ENCODE measurements around the gene GLYATL3. TPM values are rescaled to one million over a fixed set of nuclear protein-coding genes. Genes with fewer than 3 reads are reported as not detected.

The GLYATL3 gene
- total RNA-seq, 1 donor from 2014 or later, result not detected

DNA sequence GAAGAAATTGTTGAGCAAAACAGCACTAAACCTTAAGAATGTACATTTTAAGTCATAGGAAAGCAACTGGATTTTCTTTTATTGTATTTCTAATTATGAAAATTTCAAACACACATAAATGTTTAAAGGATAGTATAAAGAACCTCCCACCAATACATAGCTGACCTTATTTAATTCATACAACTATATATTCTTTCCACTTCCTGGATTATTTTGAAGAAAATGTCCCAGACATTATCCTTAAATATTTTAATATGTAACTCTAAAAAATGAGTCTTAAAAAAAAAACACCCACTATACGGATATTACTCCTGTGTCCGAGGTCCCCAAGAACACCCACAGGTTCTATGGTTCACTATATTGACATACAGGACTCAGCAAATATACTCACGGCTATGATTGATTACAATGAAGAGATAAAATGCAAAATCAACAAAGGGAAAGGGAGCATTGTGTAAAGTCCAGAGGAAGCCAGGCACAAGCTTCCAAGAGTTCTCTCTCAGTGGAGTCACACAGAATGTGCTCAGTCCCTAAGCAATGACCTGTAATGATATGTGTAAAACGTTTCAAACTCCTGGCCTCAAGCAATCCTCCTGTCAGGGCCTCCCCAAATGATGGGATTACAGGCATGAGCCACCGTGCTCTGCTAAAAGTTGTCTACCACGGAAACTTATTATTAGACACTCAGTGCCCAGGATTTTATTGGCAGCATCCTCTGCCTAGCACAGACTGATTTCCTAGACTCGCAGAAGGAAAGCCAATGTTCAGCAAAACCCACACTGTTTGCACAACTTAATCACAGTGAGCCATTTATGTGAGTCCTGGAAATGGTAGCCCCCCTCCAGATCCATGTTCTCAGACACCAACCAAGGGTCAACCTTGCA lies 23.2 kb downstream of the GLYATL3 start:
- Mint-ChIP-seq H3K4me1 (no peaks in the 10 kb centered on the region), H3K27me3 (no peaks in the 10 kb centered on the region), H3K27ac (no peak overlapping the region), H3K4me3 (no peak overlapping the region), H3K9me3 (no peaks in the 10 kb centered on the region), H3K36me3 (ENCODE audit: low read depth) (no peaks in the 10 kb centered on the region)
- no peak for DNase-seq
- intact Hi-C loops (cut with micrococcal nuclease), result no loop called here

DNA sequence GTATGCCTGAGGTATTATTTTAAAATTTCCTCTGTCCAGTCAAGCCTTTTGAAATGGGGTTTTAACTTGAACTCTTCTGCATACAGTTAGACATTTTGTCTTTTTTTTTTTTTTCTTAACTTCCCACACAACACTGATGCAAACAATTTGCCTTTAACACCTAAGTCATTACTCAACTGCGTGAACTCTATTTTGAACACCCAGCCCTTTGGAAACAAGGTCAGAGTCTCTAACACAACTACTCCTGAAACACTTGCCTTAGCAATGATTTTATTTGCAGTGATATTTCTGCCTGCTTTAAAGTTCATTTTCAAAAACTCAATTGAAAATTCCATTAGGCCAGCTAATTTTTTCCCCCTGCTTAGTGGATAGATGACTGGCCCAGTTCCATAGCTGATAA lies 24.2 kb downstream of the GLYATL3 start:
- no peak overlapping the region for H3K27ac Mint-ChIP-seq
- peaks cover under 1% of the 10 kb centered on the region for H3K27me3 Mint-ChIP-seq
- DNase-seq, result no peak
- no peaks in the 10 kb centered on the region for H3K36me3 Mint-ChIP-seq (ENCODE audit: low read depth)
- no peaks in the 10 kb centered on the region for H3K9me3 Mint-ChIP-seq
- intact Hi-C loops (cut with micrococcal nuclease), result no loop called here
- no peaks in the 10 kb centered on the region for H3K4me1 Mint-ChIP-seq
- no peak overlapping the region for H3K4me3 Mint-ChIP-seq

DNA sequence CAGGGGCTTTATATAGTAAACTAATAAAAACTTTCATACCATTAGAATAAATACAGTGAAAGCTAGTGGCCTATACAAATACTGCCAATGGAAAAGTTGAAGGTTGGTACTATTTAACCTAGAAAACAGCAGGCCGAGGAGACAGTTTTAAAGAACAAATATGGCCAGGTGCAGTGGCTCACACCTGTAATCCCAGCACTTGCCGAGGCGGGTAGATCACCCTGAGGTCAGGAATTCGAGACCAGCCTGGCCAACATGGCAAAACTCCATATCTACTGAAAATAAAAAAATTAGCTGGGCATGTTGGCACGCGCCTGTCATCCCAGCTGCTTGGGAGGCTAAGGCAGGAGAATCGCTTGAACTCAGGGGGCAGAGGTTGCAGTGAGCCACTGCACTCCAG lies 24.8 kb downstream of the GLYATL3 start:
- intact Hi-C loops (cut with micrococcal nuclease), result no loop called here
- H3K4me3 Mint-ChIP-seq, result no peak overlapping the region
- DNase-seq, result no peak
- peaks cover 3% of the 10 kb centered on the region for H3K27me3 Mint-ChIP-seq
- H3K4me1 Mint-ChIP-seq, result no peaks in the 10 kb centered on the region
- H3K27ac Mint-ChIP-seq, result no peak overlapping the region
- H3K36me3 Mint-ChIP-seq (ENCODE audit: low read depth), result no peaks in the 10 kb centered on the region
- H3K9me3 Mint-ChIP-seq, result no peaks in the 10 kb centered on the region

DNA sequence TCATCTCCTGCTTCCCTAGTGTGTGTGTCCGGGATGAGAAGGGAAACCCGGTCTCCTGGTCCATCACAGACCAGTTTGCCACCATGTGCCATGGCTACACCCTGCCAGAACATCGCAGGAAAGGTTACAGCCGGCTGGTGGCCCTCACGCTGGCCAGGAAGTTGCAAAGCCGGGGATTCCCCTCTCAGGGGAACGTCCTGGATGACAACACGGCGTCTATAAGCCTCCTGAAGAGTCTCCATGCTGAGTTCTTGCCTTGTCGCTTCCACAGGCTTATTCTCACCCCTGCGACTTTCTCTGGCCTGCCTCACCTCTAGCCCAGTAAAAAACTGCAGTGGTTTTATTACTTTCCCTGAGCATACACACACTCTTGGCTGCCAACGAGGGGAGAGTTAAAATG lies 26.9 kb downstream of the GLYATL3 start:
- no peaks in the 10 kb centered on the region for H3K9me3 Mint-ChIP-seq
- H3K27me3 Mint-ChIP-seq, result peaks cover 9% of the 10 kb centered on the region
- DNase-seq, result no peak
- no peak overlapping the region for H3K27ac Mint-ChIP-seq
- no peaks in the 10 kb centered on the region for H3K4me1 Mint-ChIP-seq
- intact Hi-C loops (cut with micrococcal nuclease), result no loop called here
- H3K4me3 Mint-ChIP-seq, result no peak overlapping the region
- no peaks in the 10 kb centered on the region for H3K36me3 Mint-ChIP-seq (ENCODE audit: low read depth)

DNA sequence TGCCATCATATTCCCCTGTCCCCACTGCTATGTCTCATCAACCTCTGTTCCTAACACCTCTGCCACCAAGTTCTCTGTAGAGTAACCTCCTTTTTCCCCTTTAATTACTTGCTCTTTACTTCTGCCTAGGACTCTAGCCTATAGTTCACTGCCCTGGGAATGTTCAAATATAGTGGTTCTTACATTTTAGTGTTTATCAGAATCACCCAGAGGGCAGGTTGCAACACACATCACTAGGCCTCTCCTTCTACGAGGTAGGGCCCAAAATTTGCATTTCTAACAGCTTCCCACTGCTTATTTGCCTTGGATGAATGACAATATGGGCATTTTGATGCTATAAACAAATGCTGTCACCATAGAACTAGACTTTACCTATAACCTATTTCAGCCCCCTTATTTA lies 27.6 kb downstream of the GLYATL3 start:
- intact Hi-C loops (cut with micrococcal nuclease), result no loop called here
- H3K27me3 Mint-ChIP-seq, result peaks cover 16% of the 10 kb centered on the region
- no peak for DNase-seq
- no peak overlapping the region for H3K4me3 Mint-ChIP-seq
- no peaks in the 10 kb centered on the region for H3K9me3 Mint-ChIP-seq
- H3K36me3 Mint-ChIP-seq (ENCODE audit: low read depth), result no peaks in the 10 kb centered on the region
- peaks cover 2% of the 10 kb centered on the region for H3K4me1 Mint-ChIP-seq
- H3K27ac Mint-ChIP-seq, result no peak overlapping the region

DNA sequence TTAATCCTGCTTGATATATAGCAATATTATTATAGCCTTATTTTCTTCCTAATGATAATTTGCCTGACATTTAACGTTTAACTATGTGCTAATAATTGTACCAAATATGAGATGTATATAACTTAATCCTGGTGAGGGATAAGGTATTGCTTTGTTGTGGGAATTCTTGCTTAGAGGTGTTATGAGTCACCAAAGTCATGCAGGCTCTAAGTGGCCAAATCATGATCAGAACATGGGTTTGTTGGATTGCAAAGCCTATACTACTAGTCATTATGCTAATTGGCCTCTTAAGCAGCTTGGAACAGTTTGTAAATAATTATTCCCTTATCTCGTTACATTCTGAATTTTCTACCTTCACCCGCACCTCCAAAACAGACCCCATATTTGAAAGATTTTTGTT lies 28.8 kb downstream of the GLYATL3 start:
- no peaks in the 10 kb centered on the region for H3K9me3 Mint-ChIP-seq
- peaks cover 17% of the 10 kb centered on the region for H3K27me3 Mint-ChIP-seq
- peaks cover 2% of the 10 kb centered on the region for H3K4me1 Mint-ChIP-seq
- no peak for DNase-seq
- no peak overlapping the region for H3K27ac Mint-ChIP-seq
- intact Hi-C loops (cut with micrococcal nuclease), result no loop called here
- no peaks in the 10 kb centered on the region for H3K36me3 Mint-ChIP-seq (ENCODE audit: low read depth)
- no peak overlapping the region for H3K4me3 Mint-ChIP-seq

DNA sequence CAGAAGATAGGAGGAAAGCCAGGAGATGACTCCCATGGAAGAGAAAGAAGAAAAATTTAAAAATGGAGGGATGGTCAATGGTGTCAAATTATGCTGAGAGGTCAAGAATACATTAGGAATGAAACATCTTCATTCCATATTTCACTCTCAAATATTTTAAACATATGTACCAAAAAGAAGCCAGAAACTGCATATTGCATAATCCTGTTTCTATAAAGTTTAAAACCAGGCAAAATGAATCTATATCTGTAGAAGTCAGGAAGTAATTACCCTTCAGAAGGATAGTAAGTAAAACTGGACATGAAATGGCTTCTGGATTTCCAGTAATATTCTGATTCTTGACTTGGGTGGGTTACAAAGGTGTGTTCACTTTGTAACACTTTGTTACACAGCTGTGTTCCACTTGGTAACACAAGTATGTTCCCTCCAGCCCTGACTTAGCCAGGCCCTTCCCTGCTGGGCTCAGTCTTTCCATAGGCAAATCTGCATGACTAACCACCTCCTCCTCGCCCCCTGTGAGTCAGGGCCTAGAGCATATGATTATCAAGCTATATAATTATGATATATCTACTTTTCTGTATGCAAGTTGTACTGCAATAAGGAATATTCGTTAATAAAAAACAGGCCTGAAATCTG lies 30.5 kb downstream of the GLYATL3 start:
- intact Hi-C loops (cut with micrococcal nuclease), result no loop called here
- Mint-ChIP-seq H3K4me3 (no peak overlapping the region), H3K36me3 (ENCODE audit: low read depth) (no peaks in the 10 kb centered on the region), H3K27me3 (peaks cover 21% of the 10 kb centered on the region), H3K27ac (no peak overlapping the region), H3K4me1 (peaks cover 2% of the 10 kb centered on the region), H3K9me3 (no peaks in the 10 kb centered on the region)
- no peak for DNase-seq

DNA sequence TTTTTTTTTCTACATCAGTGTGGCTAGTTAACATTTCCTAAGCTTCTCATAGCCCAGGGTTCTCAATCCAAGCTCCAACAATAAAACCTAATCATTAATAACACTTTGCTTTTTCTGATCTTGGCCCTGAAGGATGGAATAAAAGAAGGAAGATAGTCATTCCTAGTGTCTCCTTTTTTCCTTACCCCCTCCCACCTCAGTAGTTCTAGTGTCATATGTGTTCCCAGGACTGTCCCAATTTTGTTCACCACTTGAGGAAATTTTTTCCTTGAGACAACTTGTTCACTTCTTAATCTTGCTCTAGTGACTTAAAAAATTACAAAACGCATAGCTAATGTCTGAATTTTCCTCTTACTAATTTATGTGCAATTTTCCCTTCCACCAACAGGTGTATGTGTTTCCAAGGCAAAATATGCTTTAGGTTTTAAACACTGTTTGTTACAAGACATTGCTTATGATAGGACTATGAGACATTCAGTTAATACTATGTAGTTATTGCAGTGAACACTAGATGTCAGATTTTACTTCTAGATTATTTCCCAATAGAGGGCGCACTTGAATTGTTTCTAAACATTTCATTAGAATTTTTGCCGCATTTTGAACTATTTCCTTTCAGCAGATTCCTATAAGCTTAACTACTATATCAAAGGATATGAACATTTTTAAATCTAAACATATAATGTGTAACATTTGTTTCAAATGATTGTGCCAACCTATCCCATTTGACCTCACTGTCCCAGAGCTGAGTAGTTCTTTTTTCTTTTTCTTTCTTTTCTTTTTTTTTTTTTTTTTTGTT lies 32.2 kb downstream of the GLYATL3 start:
- Mint-ChIP-seq H3K4me3 (no peak overlapping the region), H3K27ac (no peak overlapping the region)
- intact Hi-C loops (cut with micrococcal nuclease), result loop anchor here (1.0 kb wide), 2 partner anchors 75 to 317 kb away; no protein-coding TSS in a partner anchor

DNA sequence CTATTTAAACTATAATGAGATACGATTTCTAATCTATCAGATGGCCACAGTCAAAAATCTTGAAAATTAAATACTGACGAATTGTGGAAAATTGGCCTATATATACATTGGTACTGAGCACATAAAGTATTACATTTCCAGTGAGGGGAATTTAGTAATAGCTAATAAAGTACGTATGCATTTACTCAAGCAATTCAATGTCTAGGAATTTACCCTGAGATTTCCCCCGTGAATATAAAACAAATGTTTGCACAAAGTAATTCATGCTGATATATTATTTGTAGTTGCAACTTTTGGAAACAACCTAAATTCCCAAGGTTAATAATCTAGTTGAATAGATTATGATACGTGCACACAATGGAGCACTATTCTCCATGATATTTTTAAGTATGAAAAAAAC lies 36.1 kb downstream of the GLYATL3 start:
- Mint-ChIP-seq H3K36me3 (ENCODE audit: low read depth) (no peaks in the 10 kb centered on the region), H3K4me3 (no peak overlapping the region), H3K27ac (no peak overlapping the region), H3K4me1 (peaks cover 2% of the 10 kb centered on the region), H3K27me3 (peaks cover 17% of the 10 kb centered on the region), H3K9me3 (no peaks in the 10 kb centered on the region)
- intact Hi-C loops (cut with micrococcal nuclease), result no loop called here
- no peak for DNase-seq

More for the DNA sequence above, 32.2 kb downstream of the GLYATL3 start:
- Mint-ChIP-seq H3K27me3 (peaks cover 24% of the 10 kb centered on the region), H3K4me1 (peaks cover 2% of the 10 kb centered on the region), H3K36me3 (ENCODE audit: low read depth) (no peaks in the 10 kb centered on the region), H3K9me3 (no peaks in the 10 kb centered on the region)
- no peak for DNase-seq

DNA sequence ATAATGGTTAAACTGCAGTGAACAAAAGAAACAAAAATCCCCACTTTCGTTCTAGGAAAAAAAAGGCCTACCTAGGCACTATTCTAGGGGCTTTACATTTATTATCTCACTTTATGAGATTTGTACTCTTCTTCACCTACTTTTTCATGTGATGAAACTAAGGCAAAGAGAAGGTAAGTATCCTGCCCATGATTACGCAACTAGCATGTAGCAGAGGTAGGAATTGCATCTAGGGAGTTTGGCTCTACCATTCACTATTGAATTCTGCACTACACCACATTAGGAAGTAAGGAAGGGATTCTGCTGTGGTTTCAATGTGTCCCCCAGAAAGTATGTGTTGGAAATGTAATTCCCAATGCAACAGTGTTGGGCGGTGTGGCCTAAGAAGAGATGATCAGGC lies 39.4 kb downstream of the GLYATL3 start:
- DNase-seq, result no peak
- H3K27ac Mint-ChIP-seq, result no peak overlapping the region
- peaks cover 10% of the 10 kb centered on the region for H3K27me3 Mint-ChIP-seq
- no peaks in the 10 kb centered on the region for H3K36me3 Mint-ChIP-seq (ENCODE audit: low read depth)
- no peaks in the 10 kb centered on the region for H3K4me1 Mint-ChIP-seq
- no peaks in the 10 kb centered on the region for H3K9me3 Mint-ChIP-seq
- intact Hi-C loops (cut with micrococcal nuclease), result no loop called here
- no peak overlapping the region for H3K4me3 Mint-ChIP-seq

DNA sequence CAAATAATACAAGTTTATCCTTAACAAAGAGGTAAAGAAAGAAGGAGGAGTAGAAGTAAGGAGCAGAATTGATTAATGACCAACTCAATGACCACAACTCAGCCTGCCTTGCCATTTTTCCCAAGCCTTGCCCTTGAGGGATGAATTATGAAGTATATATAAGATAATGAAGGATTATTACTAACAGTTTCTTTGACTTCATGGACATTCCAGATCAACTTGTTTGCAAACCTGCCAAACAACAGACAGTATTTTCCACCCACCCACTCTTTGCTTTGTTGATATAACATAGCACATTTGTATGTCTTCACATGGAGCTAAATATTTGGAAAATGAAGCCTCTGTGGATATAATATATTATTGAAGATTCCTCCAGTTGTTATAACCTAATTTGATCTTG lies 40.9 kb downstream of the GLYATL3 start:
- H3K27me3 Mint-ChIP-seq, result peaks cover 8% of the 10 kb centered on the region
- no peak overlapping the region for H3K4me3 Mint-ChIP-seq
- intact Hi-C loops (cut with micrococcal nuclease), result no loop called here
- H3K9me3 Mint-ChIP-seq, result no peaks in the 10 kb centered on the region
- H3K4me1 Mint-ChIP-seq, result no peaks in the 10 kb centered on the region
- no peaks in the 10 kb centered on the region for H3K36me3 Mint-ChIP-seq (ENCODE audit: low read depth)
- no peak overlapping the region for H3K27ac Mint-ChIP-seq
- no peak for DNase-seq

DNA sequence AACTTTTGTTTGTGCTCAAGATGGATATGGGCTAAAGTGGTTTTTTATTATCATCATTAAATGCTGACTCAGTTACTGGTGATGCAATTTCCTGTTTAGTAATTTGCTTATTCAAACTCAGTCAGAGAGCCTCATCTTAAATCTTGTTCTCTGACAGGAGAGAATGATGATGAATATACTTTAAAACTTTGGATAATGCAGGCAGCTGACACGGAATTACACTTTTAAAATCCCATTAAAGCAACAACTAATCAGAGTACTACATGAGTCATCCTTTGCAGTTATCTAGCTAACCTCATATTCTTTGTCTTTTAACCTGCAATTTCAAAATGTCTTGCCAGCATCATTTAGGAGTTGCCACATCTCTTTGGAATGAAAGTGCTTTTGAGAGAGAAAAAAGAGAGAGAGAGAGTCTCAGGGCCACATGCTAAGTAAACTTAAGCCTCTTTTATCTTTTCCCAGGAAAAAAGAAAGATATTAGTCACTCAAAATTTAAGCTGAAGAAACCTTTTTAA lies 41.5 kb downstream of the GLYATL3 start:
- Mint-ChIP-seq H3K4me3 (no peak overlapping the region), H3K4me1 (no peaks in the 10 kb centered on the region), H3K9me3 (no peaks in the 10 kb centered on the region), H3K27ac (no peak overlapping the region), H3K27me3 (peaks cover 5% of the 10 kb centered on the region), H3K36me3 (ENCODE audit: low read depth) (no peaks in the 10 kb centered on the region)
- intact Hi-C loops (cut with micrococcal nuclease), result no loop called here
- DNase-seq, result no peak

DNA sequence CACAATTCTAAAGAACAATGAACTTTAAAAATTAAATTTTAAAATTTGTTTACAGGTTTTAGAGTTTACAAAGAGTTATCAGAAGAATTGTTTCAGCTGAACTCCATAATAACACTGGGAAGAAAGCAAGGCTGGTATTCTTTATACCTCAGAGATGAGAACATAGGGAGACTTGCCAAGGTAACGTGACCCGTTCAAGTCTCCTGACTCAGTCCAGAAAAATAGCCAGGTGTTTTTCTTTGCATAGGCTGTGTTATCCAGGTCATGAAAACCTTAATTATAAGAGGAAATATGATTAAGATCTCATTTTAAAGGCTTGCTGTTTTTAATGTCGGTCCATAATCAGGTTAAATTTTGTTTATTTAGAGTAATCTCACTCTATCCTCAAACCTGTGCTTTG lies 42.2 kb downstream of the GLYATL3 start:
- intact Hi-C loops (cut with micrococcal nuclease), result no loop called here
- H3K27me3 Mint-ChIP-seq, result peaks cover 9% of the 10 kb centered on the region
- no peaks in the 10 kb centered on the region for H3K4me1 Mint-ChIP-seq
- H3K27ac Mint-ChIP-seq, result no peak overlapping the region
- DNase-seq, result no peak
- no peaks in the 10 kb centered on the region for H3K36me3 Mint-ChIP-seq (ENCODE audit: low read depth)
- H3K9me3 Mint-ChIP-seq, result no peaks in the 10 kb centered on the region
- H3K4me3 Mint-ChIP-seq, result no peak overlapping the region

Measured in activated CD4-positive, alpha-beta T cell treated with anti-CD3 and anti-CD28 coated beads, Interleukin-2, amount 10 ng/mL, durations not matched to agents 24 days and 14 days (primary cell).